Adrenal gland (tissue), 5 donors: ENCODE data around the gene ANKRD17.

Source experiments
- CTCF ChIP-seq, 6 experiments: fragments of 450-650 bp in 4 of 6; fragments of 200-600 bp in 2 of 6; sonication (generic) in 1 of 6; IDR thresholded peaks; 1 replicate in 5 of 6; 2 replicates in 1 of 6; pipeline versions ENCODE4 v1.5.1 to v1.8.0; 2016 to 2021; ENCODE audit warnings: antibody characterized with exemption in 6 of 6, mild to moderate bottlenecking in 2 of 6, moderate library complexity in 1 of 6
- POLR2A ChIP-seq, 2 donors: fragments of 450-650 bp; IDR thresholded peaks; one replicate each; pipeline ENCODE4 v1.6.1; 2017; ENCODE audit warnings: antibody characterized with exemption in 2 of 2, mild to moderate bottlenecking in 2 of 2, moderate library complexity in 1 of 2
- donor health status: DM: no; HTN: no; CAD: no.

- TF ChIP-seq CTCF (IDR thresholded peaks at IDR 0.05) (no peak), POLR2A (IDR thresholded peaks at IDR 0.05) (no peak)
These were observed 9.8 kb downstream of the ANKRD17 start for GRCh38 chr4:73248821-73249220.
